NB4 (cell line): ENCODE measurements around the gene EEF2KMT.
"Not testable (repeated sequence)": the region's sequence is repeated elsewhere in the genome, so short reads cannot be mapped to it uniquely, and the experiment has no call there.

ENCODE experiments used
- DNase-seq: peaks from one replicate; pipeline ENCODE4 v3.0.0; 2010; ENCODE audit warnings: low read depth
- H3K4me3 ChIP-seq: one replicate; pipeline ENCODE4 v1.5.1; 2011; ENCODE audit warnings: mild to moderate bottlenecking, low read depth, low read length, moderate library complexity
- MYC ChIP-seq: IDR thresholded peaks from 2 replicates; pipeline ENCODE4 v1.6.1; 2011; ENCODE audit warnings: low read depth, low read length
- POLR2A ChIP-seq: IDR thresholded peaks from 2 replicates; pipeline ENCODE4 v1.6.1; 2011; ENCODE audit warnings: mild to moderate bottlenecking; ENCODE audit not compliant: insufficient read length; ENCODE audit errors: extremely low read depth
- TF ChIP-seq, protein P1 (sequence below): IDR thresholded peaks from one replicate; pipeline ENCODE4 v1.5.1; 2012; ENCODE audit warnings: low read depth, low read length
- TF ChIP-seq, protein P2 (sequence below): IDR thresholded peaks from 2 replicates; pipeline ENCODE4 v1.6.1; 2011; ENCODE audit warnings: low read depth, low read length

The EEF2KMT gene

DNA sequence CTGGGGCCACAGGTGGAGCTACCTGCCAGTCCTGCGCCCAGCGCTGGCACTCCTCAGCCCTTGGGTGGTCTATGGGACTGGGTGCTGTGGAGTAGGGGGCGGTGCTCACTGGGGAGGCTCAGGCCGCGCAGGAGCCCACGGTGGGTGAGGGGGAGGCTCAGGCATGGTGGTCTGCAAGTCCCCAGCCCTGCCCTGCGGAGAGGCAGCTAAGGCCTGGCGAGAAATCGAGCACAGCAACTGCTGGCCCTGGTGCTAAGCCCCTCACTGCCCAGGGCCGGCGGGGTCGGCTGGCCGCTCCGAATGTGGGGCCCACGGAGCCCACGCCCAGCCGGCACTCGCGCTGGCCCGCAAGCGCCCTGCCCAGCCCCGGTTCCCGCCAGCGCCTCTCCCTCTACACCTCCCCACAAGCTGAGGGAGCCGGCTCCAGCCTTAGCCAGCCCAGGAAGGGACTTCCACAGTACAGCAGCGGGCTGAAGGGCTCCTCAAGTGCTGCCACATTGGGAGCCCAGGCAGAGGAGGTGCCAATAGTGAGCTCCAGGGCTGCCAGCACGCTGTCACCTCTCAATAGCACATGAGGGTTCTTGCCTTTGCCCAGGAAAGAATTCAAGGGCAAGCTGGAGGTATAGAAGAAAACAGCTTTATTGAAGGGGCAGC, 11.0 kb upstream of the EEF2KMT start:
- no peak overlapping the region for H3K4me3 ChIP-seq
- DNase-seq = no peak
- TF ChIP-seq POLR2A (no peak), MYC (no peak)
- TF ChIP-seq, protein P1, sequence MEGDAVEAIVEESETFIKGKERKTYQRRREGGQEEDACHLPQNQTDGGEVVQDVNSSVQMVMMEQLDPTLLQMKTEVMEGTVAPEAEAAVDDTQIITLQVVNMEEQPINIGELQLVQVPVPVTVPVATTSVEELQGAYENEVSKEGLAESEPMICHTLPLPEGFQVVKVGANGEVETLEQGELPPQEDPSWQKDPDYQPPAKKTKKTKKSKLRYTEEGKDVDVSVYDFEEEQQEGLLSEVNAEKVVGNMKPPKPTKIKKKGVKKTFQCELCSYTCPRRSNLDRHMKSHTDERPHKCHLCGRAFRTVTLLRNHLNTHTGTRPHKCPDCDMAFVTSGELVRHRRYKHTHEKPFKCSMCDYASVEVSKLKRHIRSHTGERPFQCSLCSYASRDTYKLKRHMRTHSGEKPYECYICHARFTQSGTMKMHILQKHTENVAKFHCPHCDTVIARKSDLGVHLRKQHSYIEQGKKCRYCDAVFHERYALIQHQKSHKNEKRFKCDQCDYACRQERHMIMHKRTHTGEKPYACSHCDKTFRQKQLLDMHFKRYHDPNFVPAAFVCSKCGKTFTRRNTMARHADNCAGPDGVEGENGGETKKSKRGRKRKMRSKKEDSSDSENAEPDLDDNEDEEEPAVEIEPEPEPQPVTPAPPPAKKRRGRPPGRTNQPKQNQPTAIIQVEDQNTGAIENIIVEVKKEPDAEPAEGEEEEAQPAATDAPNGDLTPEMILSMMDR = no peak
- TF ChIP-seq, protein P2, sequence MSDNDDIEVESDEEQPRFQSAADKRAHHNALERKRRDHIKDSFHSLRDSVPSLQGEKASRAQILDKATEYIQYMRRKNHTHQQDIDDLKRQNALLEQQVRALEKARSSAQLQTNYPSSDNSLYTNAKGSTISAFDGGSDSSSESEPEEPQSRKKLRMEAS = no peak

GRCh38 chr16:5105039-5105438, 7.4 kb upstream of the EEF2KMT start:
- not testable (repeated sequence) for DNase-seq, H3K4me3 ChIP-seq

- not testable (repeated sequence) for DNase-seq, H3K4me3 ChIP-seq
Measured at GRCh38 chr16:5103296-5104032, 5.9 kb upstream of the EEF2KMT start.

- not testable (repeated sequence) for DNase-seq, H3K4me3 ChIP-seq
Measured at GRCh38 chr16:5099174-5099573, 1.6 kb upstream of the EEF2KMT start.

DNA sequence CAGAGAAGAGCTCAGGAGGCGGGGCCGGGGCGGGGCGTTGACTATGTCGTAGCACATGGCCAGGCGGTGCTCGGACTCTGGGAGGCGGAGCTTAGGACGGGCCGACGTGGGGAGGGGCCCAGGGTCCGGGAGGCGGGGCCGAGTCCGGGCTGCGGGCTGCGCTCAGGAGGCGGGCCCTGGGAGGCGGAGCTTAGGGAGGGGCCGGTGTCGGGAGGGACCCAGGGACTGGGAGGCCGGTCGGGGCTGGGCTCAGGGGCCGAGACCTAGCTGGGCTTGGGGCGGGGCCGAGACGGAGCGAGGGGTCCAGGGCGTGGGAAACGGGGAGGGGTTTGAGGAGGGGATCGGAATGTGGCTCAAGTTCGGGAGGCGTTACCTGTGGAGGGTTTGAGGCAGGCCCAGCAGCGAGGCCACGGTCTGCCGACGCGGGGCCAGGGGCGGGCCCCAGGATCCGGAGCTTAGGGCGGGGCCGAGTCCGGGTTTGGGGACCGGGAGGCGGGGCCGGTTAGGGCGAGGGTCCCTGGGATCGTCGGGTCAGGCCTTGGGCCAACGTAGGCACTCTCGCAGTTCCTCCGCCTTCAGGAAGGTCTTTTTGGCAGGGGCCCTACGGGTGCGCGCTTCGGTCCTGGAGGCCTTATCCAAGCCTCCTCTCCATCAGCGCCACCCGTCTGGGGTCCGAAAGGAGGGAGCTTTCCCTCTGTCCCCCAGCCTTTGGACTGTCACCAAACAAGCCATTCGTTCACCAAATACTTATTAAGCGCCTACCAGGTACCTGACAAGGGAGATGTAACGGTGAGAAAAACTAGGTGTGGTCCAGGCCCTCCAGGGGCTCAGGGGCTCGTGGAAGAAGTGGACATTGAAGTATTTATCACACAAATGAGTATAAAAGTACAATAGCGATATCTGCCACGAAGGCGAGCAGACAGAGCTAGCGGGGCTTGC, 895 bp upstream of the EEF2KMT start:
- peak; percentile 55 for DNase-seq
- H3K4me3 ChIP-seq = peak overlapping the region; percentile 36

- DNase-seq = peak; percentile 64
- H3K4me3 ChIP-seq = peak overlapping the region; percentile 76
Measured at GRCh38 chr16:5097061-5097469, 530 bp downstream of the EEF2KMT start.

GRCh38 chr16:5096437-5097060, 1.0 kb downstream of the EEF2KMT start:
- peak overlapping the region; percentile 76 for H3K4me3 ChIP-seq
- DNase-seq = not testable (repeated sequence)

DNA sequence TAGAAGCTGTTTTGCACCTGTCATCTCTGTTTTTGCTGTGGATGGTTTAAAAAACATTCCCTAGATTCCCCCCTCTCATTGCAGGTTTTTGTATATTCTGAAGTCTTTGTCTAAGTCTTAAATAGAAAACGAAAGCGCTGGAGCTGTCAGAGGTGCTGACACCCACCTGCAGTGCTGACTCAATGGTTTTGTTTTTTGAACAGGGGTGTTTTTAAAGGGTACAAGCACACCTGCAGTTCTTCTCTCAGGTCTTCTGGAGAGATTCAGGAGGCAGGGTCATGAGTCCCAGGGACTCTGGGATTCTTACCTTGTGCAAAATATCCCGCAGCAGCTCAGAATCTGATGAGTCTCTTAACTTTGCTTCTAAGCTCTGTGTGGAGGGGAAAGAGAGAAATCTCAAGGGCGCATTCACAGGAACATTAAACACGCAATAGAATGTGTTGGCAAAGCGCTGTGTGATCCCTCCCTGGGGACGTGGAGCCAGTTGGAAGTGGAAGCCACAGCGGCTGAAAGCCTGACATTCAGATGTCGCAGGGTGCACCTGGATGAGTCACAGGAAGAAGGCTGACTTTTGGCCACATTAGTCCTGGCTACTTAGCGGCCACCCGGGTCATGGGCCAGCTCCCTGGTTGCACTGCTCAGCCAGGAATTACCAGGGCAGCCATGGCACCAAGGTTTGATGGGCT, 2.3 kb downstream of the EEF2KMT start:
- not testable (repeated sequence) for DNase-seq, H3K4me3 ChIP-seq

DNA sequence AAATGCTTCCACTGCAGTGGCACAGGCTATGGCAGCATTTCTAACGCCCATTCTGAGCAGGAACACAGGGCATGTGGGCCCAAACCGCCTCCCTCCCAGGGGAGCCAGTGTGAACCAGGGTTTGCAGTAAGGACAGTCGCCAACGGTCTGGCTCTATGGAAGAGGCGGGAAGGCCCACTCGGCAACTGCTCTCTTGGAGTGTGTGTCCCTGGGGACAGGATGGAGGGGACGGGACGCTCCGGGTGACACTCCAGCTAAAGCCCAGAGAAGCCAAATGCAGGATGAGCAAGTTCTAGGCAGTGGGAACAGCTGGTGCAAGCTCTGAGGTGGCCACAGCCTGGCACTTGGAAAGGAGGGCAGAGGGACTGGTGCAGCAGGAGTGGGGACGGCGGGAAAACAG, 3.8 kb downstream of the EEF2KMT start:
- not testable (repeated sequence) for DNase-seq, H3K4me3 ChIP-seq

- not testable (repeated sequence) for DNase-seq, H3K4me3 ChIP-seq
Measured at GRCh38 chr16:5093081-5093480, 4.5 kb downstream of the EEF2KMT start.

GRCh38 chr16:5090592-5090991, 7.0 kb downstream of the EEF2KMT start:
- not testable (repeated sequence) for H3K4me3 ChIP-seq, DNase-seq

- DNase-seq, H3K4me3 ChIP-seq: not testable (repeated sequence)
Measured at GRCh38 chr16:5089911-5090555, 7.6 kb downstream of the EEF2KMT start.

GRCh38 chr16:5088936-5089335, 8.7 kb downstream of the EEF2KMT start:
- not testable (repeated sequence) for DNase-seq, H3K4me3 ChIP-seq

DNA sequence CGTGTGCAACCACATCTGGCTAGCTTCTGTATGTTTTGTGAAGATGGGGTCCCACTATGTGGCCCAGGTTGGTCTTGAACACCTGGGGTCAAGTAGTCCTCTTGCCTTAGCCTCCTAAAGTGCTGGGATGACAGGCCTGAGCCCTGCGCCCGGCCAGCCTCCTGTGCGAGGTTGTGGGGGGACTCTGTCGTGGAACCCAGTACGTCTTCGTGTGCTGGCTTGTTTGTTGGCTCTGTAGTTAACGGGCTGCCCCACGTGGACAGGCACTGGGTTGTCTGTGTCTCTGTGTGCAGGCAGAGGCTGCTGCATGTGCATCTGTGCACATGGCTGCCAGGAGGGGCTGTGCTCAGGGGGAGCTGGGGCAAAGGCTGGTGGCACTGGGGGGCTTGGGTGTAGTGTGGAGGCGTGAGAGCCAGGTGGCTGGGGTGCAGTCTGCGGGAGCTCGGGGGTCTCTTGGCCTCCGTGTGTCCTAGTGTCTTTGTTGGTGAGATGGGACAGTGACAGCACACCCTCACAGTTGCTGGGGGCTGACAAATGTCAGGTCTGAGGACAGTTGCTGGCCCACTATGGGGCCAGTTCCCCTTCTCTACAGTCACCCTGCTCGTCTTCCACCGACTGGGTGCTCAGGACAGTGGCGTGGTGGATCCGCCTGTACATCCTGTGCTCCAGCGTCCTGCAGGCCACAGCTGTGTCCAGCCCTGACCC, 9.4 kb downstream of the EEF2KMT start:
- not testable (repeated sequence) for H3K4me3 ChIP-seq, DNase-seq

DNA sequence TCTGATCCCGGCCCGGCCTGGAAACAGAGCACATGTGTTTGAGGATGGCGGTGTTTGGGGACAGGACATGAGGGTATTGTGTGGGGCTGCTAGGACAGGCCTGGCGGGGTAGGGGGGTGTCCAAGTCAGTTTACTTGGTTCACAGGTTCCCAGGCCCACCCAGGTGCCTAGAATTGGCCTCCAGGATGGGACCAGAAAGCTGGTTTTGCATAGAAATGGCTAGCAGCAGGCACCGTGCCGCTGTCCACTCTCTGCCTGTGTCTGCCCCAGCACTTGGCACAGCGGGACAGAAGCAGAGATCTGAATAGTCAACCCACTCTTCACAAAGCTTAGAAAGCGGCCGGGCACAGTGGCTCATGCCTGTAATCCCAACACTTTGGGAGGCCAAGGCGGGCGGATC, 11.9 kb downstream of the EEF2KMT start:
- not testable (repeated sequence) for DNase-seq, H3K4me3 ChIP-seq
